ENCODE measurements around the gene CDC42BPA. TPM values are rescaled to one million over a fixed set of nuclear protein-coding genes. Genes with fewer than 3 reads are reported as not detected.

CDC42BPA gene
- total and polyA plus RNA-seq, 2 of the 13 experiments (the other 11 are each of a cell fraction or from before 2014, with no cell fraction given) = 6.5 to 16.0 TPM

DNA sequence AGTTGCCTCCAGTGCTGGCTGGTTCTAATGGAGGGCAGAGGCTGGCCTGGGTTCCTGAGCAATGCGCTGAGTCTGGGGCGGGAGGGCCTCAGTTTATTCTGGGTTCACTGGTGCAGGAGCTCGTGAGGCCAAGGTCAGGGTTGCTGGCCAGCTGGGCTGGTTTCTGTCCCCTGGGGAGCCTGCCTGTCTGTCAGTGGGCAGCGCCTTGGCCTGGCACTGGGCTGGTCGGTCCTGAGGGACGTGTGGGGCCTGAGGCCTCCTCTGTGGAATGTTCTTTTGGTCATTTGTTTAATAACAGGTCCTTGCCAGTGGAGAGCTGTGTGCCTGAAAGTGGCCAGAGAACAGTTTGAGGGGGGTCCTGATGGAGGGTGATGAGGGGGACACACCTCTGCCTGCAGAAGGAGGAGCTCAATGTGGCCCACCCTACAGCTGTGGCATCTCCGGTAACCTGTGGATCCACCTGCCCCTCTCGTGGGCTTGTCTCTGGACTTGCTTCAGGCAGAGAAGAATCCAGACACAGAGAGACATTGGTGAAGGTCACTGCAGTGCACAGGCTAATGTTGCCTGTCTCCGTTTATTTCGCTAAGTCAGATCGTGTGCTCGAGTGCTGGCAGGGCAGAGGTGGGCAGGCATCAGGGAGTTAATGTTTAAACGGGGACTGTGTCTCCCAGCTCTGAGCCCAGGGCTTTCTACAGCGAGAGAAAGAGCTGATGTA, 343.6 kb downstream of the CDC42BPA start (continued):
- TF ChIP-seq ZKSCAN1 (IDR thresholded peaks at IDR 0.05; ENCODE audit: low read length) = no peak
- TF ChIP-seq, protein P1, sequence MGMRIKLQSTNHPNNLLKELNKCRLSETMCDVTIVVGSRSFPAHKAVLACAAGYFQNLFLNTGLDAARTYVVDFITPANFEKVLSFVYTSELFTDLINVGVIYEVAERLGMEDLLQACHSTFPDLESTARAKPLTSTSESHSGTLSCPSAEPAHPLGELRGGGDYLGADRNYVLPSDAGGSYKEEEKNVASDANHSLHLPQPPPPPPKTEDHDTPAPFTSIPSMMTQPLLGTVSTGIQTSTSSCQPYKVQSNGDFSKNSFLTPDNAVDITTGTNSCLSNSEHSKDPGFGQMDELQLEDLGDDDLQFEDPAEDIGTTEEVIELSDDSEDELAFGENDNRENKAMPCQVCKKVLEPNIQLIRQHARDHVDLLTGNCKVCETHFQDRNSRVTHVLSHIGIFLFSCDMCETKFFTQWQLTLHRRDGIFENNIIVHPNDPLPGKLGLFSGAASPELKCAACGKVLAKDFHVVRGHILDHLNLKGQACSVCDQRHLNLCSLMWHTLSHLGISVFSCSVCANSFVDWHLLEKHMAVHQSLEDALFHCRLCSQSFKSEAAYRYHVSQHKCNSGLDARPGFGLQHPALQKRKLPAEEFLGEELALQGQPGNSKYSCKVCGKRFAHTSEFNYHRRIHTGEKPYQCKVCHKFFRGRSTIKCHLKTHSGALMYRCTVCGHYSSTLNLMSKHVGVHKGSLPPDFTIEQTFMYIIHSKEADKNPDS (CRISPR knock-in tag; IDR thresholded peaks at IDR 0.05) = no peak
- TF ChIP-seq, protein P2, sequence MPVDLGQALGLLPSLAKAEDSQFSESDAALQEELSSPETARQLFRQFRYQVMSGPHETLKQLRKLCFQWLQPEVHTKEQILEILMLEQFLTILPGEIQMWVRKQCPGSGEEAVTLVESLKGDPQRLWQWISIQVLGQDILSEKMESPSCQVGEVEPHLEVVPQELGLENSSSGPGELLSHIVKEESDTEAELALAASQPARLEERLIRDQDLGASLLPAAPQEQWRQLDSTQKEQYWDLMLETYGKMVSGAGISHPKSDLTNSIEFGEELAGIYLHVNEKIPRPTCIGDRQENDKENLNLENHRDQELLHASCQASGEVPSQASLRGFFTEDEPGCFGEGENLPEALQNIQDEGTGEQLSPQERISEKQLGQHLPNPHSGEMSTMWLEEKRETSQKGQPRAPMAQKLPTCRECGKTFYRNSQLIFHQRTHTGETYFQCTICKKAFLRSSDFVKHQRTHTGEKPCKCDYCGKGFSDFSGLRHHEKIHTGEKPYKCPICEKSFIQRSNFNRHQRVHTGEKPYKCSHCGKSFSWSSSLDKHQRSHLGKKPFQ (CRISPR knock-in tag; IDR thresholded peaks at IDR 0.05; ENCODE audit: insufficient replicate concordance) = no peak
- TF ChIP-seq PHF20 (CRISPR knock-in tag; IDR thresholded peaks at IDR 0.05) = no peak
- TF ChIP-seq KMT2B (CRISPR knock-in tag; IDR thresholded peaks at IDR 0.05) = no peak
- no peak for TF ChIP-seq MIER3 (CRISPR knock-in tag; IDR thresholded peaks at IDR 0.05; ENCODE audit: borderline replicate concordance)
- TF ChIP-seq ELF1 (CRISPR knock-in tag; IDR thresholded peaks at IDR 0.05) = no peak
- TF ChIP-seq FOXK2 (IDR thresholded peaks at IDR 0.05) = no peak
- no peak for TF ChIP-seq NFYC (CRISPR knock-in tag; IDR thresholded peaks at IDR 0.05)
- TF ChIP-seq MYNN (CRISPR knock-in tag; IDR thresholded peaks at IDR 0.05; ENCODE audit: low read depth) = 0 out of 2 replicates have a peak, but pooled peaks have one; percentile 70
- no peak; the same call in 1 of the 2 replicates for TF ChIP-seq FOXA3 (CRISPR knock-in tag; IDR thresholded peaks at IDR 0.05)
- no peak for TF ChIP-seq ZSCAN22 (CRISPR knock-in tag; IDR thresholded peaks at IDR 0.05)
- no peak for TF ChIP-seq ZNF777 (CRISPR knock-in tag; IDR thresholded peaks at IDR 0.05)
- TF ChIP-seq HNF4A (CRISPR knock-in tag; IDR thresholded peaks at IDR 0.05) = peak; percentile 70
- peak; percentile 75; the same call in 1 of the 2 replicates for TF ChIP-seq ZMAT3 (CRISPR knock-in tag; conservative IDR thresholded peaks at IDR 0.05)
- TF ChIP-seq ZBTB3 (CRISPR knock-in tag; IDR thresholded peaks at IDR 0.05; ENCODE audit: borderline replicate concordance, low read depth) = no peak
- TF ChIP-seq, protein P3, sequence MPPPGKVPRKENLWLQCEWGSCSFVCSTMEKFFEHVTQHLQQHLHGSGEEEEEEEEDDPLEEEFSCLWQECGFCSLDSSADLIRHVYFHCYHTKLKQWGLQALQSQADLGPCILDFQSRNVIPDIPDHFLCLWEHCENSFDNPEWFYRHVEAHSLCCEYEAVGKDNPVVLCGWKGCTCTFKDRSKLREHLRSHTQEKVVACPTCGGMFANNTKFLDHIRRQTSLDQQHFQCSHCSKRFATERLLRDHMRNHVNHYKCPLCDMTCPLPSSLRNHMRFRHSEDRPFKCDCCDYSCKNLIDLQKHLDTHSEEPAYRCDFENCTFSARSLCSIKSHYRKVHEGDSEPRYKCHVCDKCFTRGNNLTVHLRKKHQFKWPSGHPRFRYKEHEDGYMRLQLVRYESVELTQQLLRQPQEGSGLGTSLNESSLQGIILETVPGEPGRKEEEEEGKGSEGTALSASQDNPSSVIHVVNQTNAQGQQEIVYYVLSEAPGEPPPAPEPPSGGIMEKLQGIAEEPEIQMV (CRISPR knock-in tag; IDR thresholded peaks at IDR 0.05; ENCODE audit: low read depth) = 0 out of 2 replicates have a peak, but pooled peaks have one; percentile 3
- no peak for TF ChIP-seq ZSCAN21 (CRISPR knock-in tag; IDR thresholded peaks at IDR 0.05; ENCODE audit: borderline replicate concordance)
- TF ChIP-seq, protein P4, sequence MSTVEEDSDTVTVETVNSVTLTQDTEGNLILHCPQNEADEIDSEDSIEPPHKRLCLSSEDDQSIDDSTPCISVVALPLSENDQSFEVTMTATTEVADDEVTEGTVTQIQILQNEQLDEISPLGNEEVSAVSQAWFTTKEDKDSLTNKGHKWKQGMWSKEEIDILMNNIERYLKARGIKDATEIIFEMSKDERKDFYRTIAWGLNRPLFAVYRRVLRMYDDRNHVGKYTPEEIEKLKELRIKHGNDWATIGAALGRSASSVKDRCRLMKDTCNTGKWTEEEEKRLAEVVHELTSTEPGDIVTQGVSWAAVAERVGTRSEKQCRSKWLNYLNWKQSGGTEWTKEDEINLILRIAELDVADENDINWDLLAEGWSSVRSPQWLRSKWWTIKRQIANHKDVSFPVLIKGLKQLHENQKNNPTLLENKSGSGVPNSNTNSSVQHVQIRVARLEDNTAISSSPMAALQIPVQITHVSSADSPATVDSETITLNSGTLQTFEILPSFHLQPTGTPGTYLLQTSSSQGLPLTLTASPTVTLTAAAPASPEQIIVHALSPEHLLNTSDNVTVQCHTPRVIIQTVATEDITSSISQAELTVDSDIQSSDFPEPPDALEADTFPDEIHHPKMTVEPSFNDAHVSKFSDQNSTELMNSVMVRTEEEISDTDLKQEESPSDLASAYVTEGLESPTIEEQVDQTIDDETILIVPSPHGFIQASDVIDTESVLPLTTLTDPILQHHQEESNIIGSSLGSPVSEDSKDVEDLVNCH (CRISPR knock-in tag; IDR thresholded peaks at IDR 0.05) = no peak
- no peak for TF ChIP-seq EP300 (IDR thresholded peaks at IDR 0.05; ENCODE audit: low read depth in 2 of 2, low read length in 2 of 2)
- TF ChIP-seq EP300 (CRISPR knock-in tag; IDR thresholded peaks at IDR 0.05; ENCODE audit: borderline replicate concordance) = no peak
- TF ChIP-seq MIXL1 (CRISPR knock-in tag; IDR thresholded peaks at IDR 0.05) = 0 out of 2 replicates have a peak, but pooled peaks have one; percentile 60
- TF ChIP-seq SMYD3 (CRISPR knock-in tag; IDR thresholded peaks at IDR 0.05) = no peak
- no peak for TF ChIP-seq HCFC1 (IDR thresholded peaks at IDR 0.05; ENCODE audit: low read depth, low read length)
- no peak for TF ChIP-seq AGO1 (IDR thresholded peaks at IDR 0.05; ENCODE audit: low read depth, low read length, poor library complexity, severe bottlenecking)
